ENCODE measurements around the gene KIF13A.
"Not testable (repeated sequence)": the region's sequence is repeated elsewhere in the genome, so short reads cannot be mapped to it uniquely, and the experiment has no call there.

The KIF13A gene

DNA sequence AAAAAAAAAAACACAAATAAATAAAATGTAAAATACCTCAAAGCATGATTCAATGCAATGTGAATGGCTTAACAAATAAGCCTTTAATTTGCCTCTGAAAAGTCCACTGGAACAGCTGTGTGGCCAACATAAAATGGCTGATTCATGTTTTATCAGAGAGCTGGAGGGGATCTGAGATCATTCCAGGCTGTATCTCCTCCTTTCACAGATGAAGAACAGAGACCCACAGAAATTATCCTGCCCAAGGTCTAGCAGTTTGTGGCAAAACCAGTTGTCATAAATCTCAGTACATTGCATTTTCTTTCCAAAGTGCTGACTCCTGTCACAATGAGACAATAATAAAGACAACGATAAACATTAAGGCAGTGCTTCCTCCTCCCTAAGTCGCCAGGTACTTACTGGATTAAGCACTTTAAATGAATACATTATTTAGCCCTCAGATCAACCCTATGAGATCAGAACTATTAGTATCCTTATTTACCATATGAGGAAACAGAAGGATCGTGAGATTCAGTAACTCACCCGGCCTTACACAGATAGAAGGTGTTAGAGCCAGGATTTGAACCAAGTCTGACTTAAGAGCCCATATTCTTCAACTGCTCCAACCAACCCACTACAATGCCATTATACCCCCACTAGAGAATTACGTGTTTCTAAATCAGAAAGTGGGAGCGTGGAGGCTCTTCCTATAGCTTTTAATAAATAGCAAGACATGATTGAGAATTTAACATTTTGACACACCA lies 118.3 kb downstream of the KIF13A start:
- DNase-seq, result no peak

- no peak for DNase-seq
Observed at GRCh38 chr6:17867880-17868279, 119.6 kb downstream of the KIF13A start.

GRCh38 chr6:17866876-17867444 lies 120.5 kb downstream of the KIF13A start:
- DNase-seq, result no peak

GRCh38 chr6:17865798-17866725 lies 121.4 kb downstream of the KIF13A start:
- no peak for DNase-seq

DNA sequence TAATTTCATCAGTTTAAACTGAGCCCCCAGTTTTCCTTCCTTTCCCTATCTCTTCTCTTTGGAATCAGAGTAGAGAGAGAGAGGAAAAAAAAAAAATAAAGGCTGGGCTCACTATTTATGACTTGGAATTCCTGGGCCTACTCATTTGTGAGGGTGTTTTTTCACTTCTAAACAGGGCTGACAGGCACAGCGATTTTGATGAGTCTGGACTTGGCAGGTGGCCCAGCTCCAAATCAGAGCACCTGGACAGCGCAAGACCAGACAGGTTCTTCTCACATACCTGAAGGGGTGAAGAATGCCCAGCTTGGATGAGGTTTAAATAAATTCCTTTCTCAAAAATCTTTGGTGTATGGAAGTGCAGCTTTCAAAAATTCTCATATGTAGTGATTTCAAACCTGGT lies 122.2 kb downstream of the KIF13A start:
- no peak for DNase-seq

- DNase-seq, result no peak
Observed at GRCh38 chr6:17863901-17864754, 123.3 kb downstream of the KIF13A start.

GRCh38 chr6:17861361-17861760 lies 126.1 kb downstream of the KIF13A start:
- DNase-seq, result no peak

DNA sequence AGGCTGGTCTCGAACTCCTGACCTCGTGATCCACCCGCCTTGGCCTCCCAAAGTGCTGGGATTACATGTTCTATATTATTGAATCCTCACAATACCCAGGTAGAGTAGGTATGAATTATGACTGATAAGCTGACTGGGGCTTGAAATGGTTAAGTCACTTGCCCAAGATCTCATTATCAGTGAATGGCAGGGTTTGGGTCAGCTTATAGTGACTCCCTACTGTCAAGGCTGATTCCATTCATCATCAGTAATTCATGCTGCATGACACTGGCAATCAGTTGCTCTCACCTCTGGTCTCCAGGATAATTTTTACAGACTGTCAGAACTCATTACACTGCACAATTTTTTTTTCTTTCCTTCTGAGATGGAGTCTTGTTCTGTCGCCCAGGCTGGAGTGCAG lies 127.6 kb downstream of the KIF13A start:
- DNase-seq, result no peak

DNA sequence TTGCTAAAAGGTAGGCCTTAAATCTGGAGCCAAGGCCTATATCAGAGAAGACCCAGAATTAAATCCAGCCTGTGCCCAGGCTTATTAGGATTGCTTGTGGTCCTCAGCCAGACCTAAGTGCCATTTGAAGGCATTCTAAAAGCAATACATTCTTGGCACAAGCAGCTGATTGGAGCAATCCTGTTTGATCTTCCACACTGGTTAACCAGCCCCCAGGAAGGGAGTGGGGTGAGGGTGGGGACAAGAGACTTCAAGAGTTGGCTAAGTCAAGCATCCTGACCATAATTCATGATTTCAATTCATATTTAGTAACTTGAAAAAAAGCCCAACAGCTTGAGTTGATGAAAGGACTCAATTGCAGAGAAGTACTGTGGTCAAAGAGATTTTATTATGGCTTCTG lies 128.9 kb downstream of the KIF13A start:
- DNase-seq, result no peak

- DNase-seq, result not testable (repeated sequence)
Observed at GRCh38 chr6:17857188-17857587, 130.2 kb downstream of the KIF13A start.

DNA sequence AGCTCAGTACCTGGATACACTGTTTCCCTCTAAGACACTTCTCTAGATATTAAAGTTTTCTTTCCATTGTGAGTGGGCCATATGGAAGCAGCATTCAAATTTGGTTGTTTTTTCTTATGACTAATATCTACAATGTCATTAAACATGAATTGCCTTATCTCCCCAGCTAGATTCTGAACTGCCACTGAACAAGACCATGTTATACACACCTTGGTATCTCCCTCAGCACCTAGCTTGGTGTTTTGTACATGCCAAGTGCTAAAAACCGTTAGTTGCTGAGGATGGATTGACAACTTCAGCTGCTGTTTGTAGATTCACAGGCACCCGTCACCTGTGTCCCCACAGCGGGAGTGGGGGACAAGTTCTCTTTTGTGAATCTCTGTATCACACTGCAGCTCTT lies 131.1 kb downstream of the KIF13A start:
- DNase-seq, result no peak

DNA sequence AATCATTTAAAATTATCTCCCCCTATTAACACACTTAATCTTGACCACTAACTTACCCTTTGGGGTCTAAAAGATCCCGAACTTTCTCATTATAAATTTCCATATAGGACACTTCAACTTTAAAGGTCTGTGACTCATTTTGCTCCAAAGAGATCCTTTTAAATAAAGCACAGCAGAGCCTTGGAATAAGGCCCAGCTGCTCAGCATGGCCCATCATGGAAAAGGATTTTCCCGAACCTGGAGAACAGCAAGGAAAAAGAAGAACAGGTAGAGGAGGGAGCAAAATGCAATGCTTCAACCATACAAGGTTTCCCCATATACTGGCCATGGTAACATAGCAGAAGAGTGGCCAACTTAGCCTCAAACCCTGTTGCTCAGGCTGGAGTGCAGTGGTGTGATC lies 132.1 kb downstream of the KIF13A start:
- no peak for DNase-seq

- DNase-seq, result no peak
Observed at GRCh38 chr6:17853533-17853932, 133.9 kb downstream of the KIF13A start.

- no peak for DNase-seq
Observed at GRCh38 chr6:17851720-17852161, 135.7 kb downstream of the KIF13A start.

DNA sequence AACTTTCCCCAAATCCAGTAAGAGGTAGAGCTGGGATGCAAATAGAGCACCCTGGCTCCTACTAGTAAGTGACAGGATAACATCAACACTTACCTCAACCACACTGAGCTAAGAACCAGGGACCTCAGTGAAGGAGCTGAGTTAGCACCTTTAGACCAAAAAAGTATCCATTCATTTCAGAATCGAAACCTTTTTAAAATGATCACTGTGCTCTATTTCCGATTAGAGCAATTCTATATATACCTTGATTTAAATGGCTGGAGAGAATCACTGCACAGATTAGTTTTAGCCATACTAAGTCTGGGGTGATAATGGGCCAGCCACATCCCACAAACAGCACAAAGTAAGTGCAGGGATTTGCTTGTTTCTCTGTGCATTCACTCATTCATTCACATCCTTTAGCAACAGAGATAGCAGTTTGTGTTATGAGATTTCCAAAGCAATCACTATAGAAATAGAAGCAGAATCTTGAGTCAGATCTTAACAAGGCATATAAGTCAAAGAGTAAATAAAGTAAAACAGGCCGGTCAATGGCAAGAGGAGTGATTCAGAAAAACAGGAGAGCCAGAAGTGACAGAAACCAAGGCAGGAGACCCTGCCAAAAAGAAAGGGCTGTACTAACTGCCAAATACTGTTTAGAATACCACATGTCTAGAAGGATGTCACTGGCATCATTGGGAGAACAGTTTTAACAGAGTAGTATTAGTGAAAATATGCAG lies 136.3 kb downstream of the KIF13A start:
- no peak for DNase-seq

DNA sequence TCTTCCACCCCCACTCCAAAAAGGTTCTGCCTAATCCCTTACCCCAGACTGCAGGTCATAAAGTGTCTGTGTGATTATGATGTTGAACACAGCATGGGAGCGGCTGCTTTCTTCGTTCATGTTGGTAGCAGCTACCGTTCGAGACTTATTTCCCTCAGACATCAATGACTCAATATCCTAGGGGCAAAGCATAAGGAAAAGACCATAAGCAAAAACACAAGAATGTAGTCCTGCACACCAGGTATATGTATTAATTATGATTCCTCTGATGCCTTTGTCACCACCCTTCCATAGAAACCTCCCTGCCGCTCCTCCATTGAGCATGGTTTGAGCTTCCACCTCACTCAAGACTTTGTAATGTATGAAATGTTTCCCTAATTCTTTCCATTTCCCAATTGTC lies 137.2 kb downstream of the KIF13A start:
- no peak for DNase-seq

- DNase-seq, result no peak
Observed at GRCh38 chr6:17847203-17847760, 140.2 kb downstream of the KIF13A start.

GRCh38 chr6:17846762-17847161 lies 140.7 kb downstream of the KIF13A start:
- no peak for DNase-seq

DNA sequence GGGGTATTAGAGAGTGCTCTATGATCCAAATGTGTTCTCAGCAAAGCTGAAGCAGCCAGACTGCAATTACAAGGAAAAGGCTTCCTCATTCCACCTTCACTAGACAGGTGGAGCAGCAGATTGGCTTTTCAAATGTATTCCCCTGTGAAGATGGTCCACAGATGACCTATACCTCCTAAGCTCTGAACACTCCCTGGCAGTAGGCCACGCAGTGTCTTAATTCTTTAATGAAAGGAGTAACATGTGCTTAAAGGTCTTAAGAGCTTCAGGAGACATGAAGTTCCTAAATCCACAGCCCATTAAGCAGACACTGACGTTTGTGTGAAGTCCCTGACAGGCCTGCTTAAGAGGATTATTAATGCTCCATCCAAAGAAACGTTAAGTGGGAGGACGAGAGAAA lies 141.8 kb downstream of the KIF13A start:
- no peak for DNase-seq

GRCh38 chr6:17844967-17845366 lies 142.5 kb downstream of the KIF13A start:
- DNase-seq, result not testable (repeated sequence)

- DNase-seq, result no peak
Observed at GRCh38 chr6:17842934-17843821, 144.3 kb downstream of the KIF13A start.

Measured in NCI-H1092 (cell line).